ENCODE data around the gene CPSF4L. TPM values are rescaled to one million over a fixed set of nuclear protein-coding genes. Genes with fewer than 3 reads are reported as not detected.

Gene CPSF4L
- total RNA-seq, 1 donor from 2014 or later: not detected

- Mint-ChIP-seq H3K4me3 (ENCODE audit: low read depth) (no peak overlapping the region), H3K27ac (no peak overlapping the region), H3K36me3 (ENCODE audit: insufficient read depth) (peaks cover 23% of the 10 kb centered on the region), H3K9me3 (ENCODE audit: low read depth) (no peaks in the 10 kb centered on the region), H3K27me3 (no peaks in the 10 kb centered on the region), H3K4me1 (ENCODE audit: low read depth) (peaks cover 15% of the 10 kb centered on the region)
- no peak for DNase-seq (ENCODE audit: low spot score, unreplicated experiment)
- no peak for TF ChIP-seq CTCF (IDR thresholded peaks at IDR 0.05; ENCODE audit: unreplicated experiment)
Measured at GRCh38 chr17:73237714-73238113, 24.0 kb downstream of the CPSF4L start.

- no peak for DNase-seq (ENCODE audit: low spot score, unreplicated experiment)
- Mint-ChIP-seq H3K27ac (no peak overlapping the region), H3K4me3 (ENCODE audit: low read depth) (peak overlapping the region; percentile 19), H3K36me3 (ENCODE audit: insufficient read depth) (peaks cover 12% of the 10 kb centered on the region), H3K9me3 (ENCODE audit: low read depth) (no peaks in the 10 kb centered on the region), H3K27me3 (no peaks in the 10 kb centered on the region), H3K4me1 (ENCODE audit: low read depth) (peaks cover 26% of the 10 kb centered on the region)
- TF ChIP-seq CTCF (IDR thresholded peaks at IDR 0.05; ENCODE audit: unreplicated experiment): no peak
Measured at GRCh38 chr17:73234736-73235135, 26.9 kb downstream of the CPSF4L start.

GRCh38 chr17:73232587-73233373, 28.9 kb downstream of the CPSF4L start:
- no peaks in the 10 kb centered on the region for H3K27me3 Mint-ChIP-seq
- peak overlapping the region; percentile 97 for H3K4me3 Mint-ChIP-seq (ENCODE audit: low read depth)
- TF ChIP-seq CTCF (IDR thresholded peaks at IDR 0.05; ENCODE audit: unreplicated experiment): no peak
- DNase-seq (ENCODE audit: low spot score, unreplicated experiment): no peak
- no peaks in the 10 kb centered on the region for H3K9me3 Mint-ChIP-seq (ENCODE audit: low read depth)
- peaks cover 12% of the 10 kb centered on the region for H3K36me3 Mint-ChIP-seq (ENCODE audit: insufficient read depth)
- H3K4me1 Mint-ChIP-seq (ENCODE audit: low read depth): peaks cover 35% of the 10 kb centered on the region
- peak overlapping the region; percentile 100 for H3K27ac Mint-ChIP-seq

GRCh38 chr17:73231841-73232586, 29.7 kb downstream of the CPSF4L start:
- no peaks in the 10 kb centered on the region for H3K27me3 Mint-ChIP-seq
- peaks cover 32% of the 10 kb centered on the region for H3K4me1 Mint-ChIP-seq (ENCODE audit: low read depth)
- peak overlapping the region; percentile 97 for H3K4me3 Mint-ChIP-seq (ENCODE audit: low read depth)
- peak; percentile 95 for DNase-seq (ENCODE audit: low spot score, unreplicated experiment)
- peak overlapping the region; percentile 100 for H3K27ac Mint-ChIP-seq
- no peaks in the 10 kb centered on the region for H3K9me3 Mint-ChIP-seq (ENCODE audit: low read depth)
- H3K36me3 Mint-ChIP-seq (ENCODE audit: insufficient read depth): peaks cover 9% of the 10 kb centered on the region
- TF ChIP-seq CTCF (IDR thresholded peaks at IDR 0.05; ENCODE audit: unreplicated experiment): peak; percentile 23

GRCh38 chr17:73231395-73231794, 30.3 kb downstream of the CPSF4L start:
- Mint-ChIP-seq H3K4me1 (ENCODE audit: low read depth) (peaks cover 32% of the 10 kb centered on the region), H3K4me3 (ENCODE audit: low read depth) (peak overlapping the region; percentile 97), H3K27ac (peak overlapping the region; percentile 100), H3K27me3 (no peaks in the 10 kb centered on the region), H3K36me3 (ENCODE audit: insufficient read depth) (peaks cover 12% of the 10 kb centered on the region), H3K9me3 (ENCODE audit: low read depth) (no peaks in the 10 kb centered on the region)
- no peak for DNase-seq (ENCODE audit: low spot score, unreplicated experiment)
- no peak for TF ChIP-seq CTCF (IDR thresholded peaks at IDR 0.05; ENCODE audit: unreplicated experiment)
